Effector CD8-positive, alpha-beta T cell (primary cell): ENCODE data around the gene EARS2.
"Not testable (repeated sequence)": the region's sequence is repeated elsewhere in the genome, so short reads cannot be mapped to it uniquely, and the experiment has no call there.

ENCODE experiments used
- DNase-seq: peaks from one replicate; lab custom pipeline; 2025; lab: John Stamatoyannopoulos, UW

Gene EARS2

GRCh38 chr16:23505671-23506605 is 51.2 kb downstream of the EARS2 start:
- no peak for DNase-seq

- DNase-seq: no peak
Observed at GRCh38 chr16:23505180-23505665, 51.9 kb downstream of the EARS2 start.

GRCh38 chr16:23504453-23505179 is 52.5 kb downstream of the EARS2 start:
- DNase-seq: no peak

- DNase-seq: no peak
Observed at GRCh38 chr16:23504076-23504452, 53.1 kb downstream of the EARS2 start.

- no peak for DNase-seq
Observed at GRCh38 chr16:23502466-23502865, 54.7 kb downstream of the EARS2 start.

- DNase-seq: no peak
Observed at GRCh38 chr16:23501291-23501690, 55.9 kb downstream of the EARS2 start.

GRCh38 chr16:23500862-23501225 is 56.3 kb downstream of the EARS2 start:
- DNase-seq: no peak

GRCh38 chr16:23500212-23500861 is 56.8 kb downstream of the EARS2 start:
- no peak for DNase-seq

- no peak for DNase-seq
Observed at GRCh38 chr16:23499801-23500200, 57.3 kb downstream of the EARS2 start.

- no peak for DNase-seq
Observed at GRCh38 chr16:23498863-23499262, 58.3 kb downstream of the EARS2 start.

- no peak for DNase-seq
Observed at GRCh38 chr16:23497543-23497868, 59.6 kb downstream of the EARS2 start.

GRCh38 chr16:23496821-23497542 is 60.2 kb downstream of the EARS2 start:
- DNase-seq: no peak

GRCh38 chr16:23495671-23496070 is 61.5 kb downstream of the EARS2 start:
- DNase-seq: no peak

- no peak for DNase-seq
Observed at GRCh38 chr16:23494188-23494587, 63.0 kb downstream of the EARS2 start.

- no peak for DNase-seq
Observed at GRCh38 chr16:23491490-23492391, 65.4 kb downstream of the EARS2 start.

- DNase-seq: no peak
Observed at GRCh38 chr16:23486480-23486879, 70.7 kb downstream of the EARS2 start.

GRCh38 chr16:23485841-23486240 is 71.3 kb downstream of the EARS2 start:
- DNase-seq: no peak

GRCh38 chr16:23485257-23485614 is 71.9 kb downstream of the EARS2 start:
- DNase-seq: no peak

- no peak for DNase-seq
Observed at GRCh38 chr16:23484510-23485256, 72.5 kb downstream of the EARS2 start.

GRCh38 chr16:23483492-23483891 is 73.7 kb downstream of the EARS2 start:
- not testable (repeated sequence) for DNase-seq
